A549 (cell line): ENCODE measurements around the gene ALKBH6. TPM values are rescaled to one million over a fixed set of nuclear protein-coding genes. Genes with fewer than 3 reads are reported as not detected.
"Not testable (repeated sequence)": the region's sequence is repeated elsewhere in the genome, so short reads cannot be mapped to it uniquely, and the experiment has no call there.

Source experiments
- ATAC-seq, 2 experiments: fragments of 200-7000 bp in 1 of 2; fragments of >200 bp in 1 of 2; cut with Nextera tagmentation in 1 of 2; cut with Tn5 transposase in 1 of 2; 3 replicates each; pipeline versions ENCODE4 v1.8.0 to v1.9.1; 2018 to 2020; ENCODE audit warnings: mild to moderate bottlenecking in 1 of 2, moderate library complexity in 1 of 2
- CTCF ChIA-PET: fragments of 300-600 bp; sonication (Branson Sonifier 250); formaldehyde crosslinking; extraction: SDS; loops from one replicate; lab custom pipeline; 2021; ENCODE audit warnings: antibody characterized with exemption, inconsistent platforms; lab: Yijun Ruan, JAX
- POLR2A ChIA-PET: fragments of 350-600 bp; formaldehyde crosslinking; extraction: SDS; loops from one replicate; lab custom pipeline; 2021; ENCODE audit warnings: antibody characterized with exemption, inconsistent platforms; lab: Yijun Ruan, JAX
- DNase-seq, 2 experiments: peaks; one replicate each; pipeline versions ENCODE4 v3.0.0 to v3.0.0-alpha.2; 2011 to 2016; ENCODE audit warnings: low read depth in 1 of 2, low spot score in 1 of 2
- FAIRE-seq: peaks from 2 replicates; lab custom pipeline; 2011; peaks lifted over from hg19 to GRCh38; lab: Jason Lieb, UNC
- H3K27ac ChIP-seq, 2 experiments: fragments of >200 bp; sonication (Bioruptor Twin); formaldehyde crosslinking; 3 replicates each; pipeline ENCODE4 v1.5.1; 2016 to 2017
- H3K4me1 ChIP-seq: fragments of >200 bp; sonication (Bioruptor Twin); formaldehyde crosslinking; 3 replicates; pipeline ENCODE4 v1.6.1; 2016
- H3K4me2 ChIP-seq: fragments of >200 bp; sonication (Bioruptor Twin); formaldehyde crosslinking; 3 replicates; pipeline ENCODE4 v1.6.1; 2016
- H3K4me3 ChIP-seq: fragments of >200 bp; sonication (Bioruptor Twin); formaldehyde crosslinking; 3 replicates; pipeline ENCODE4 v1.5.1; 2016
- H3K9me3 ChIP-seq: fragments of >200 bp; sonication (Bioruptor Twin); formaldehyde crosslinking; 3 replicates; pipeline ENCODE4 v1.6.1; 2016
- BHLHE40 ChIP-seq: IDR thresholded peaks from 2 replicates; pipeline ENCODE4 v1.6.1; 2012; ENCODE audit warnings: low read depth, low read length, inconsistent platforms
- CBX2 ChIP-seq: fragments of 200-600 bp; sonication (generic); IDR thresholded peaks from 2 replicates; pipeline ENCODE4 v1.6.1; 2016; ENCODE audit warnings: low read depth, mild to moderate bottlenecking, borderline replicate concordance
- CBX8 ChIP-seq: fragments of 200-600 bp; sonication (generic); IDR thresholded peaks from 2 replicates; pipeline ENCODE4 v1.6.1; 2016
- CEBPB ChIP-seq, 2 experiments: fragments of >200 bp in 1 of 2; sonication (Bioruptor Twin) in 1 of 2; formaldehyde crosslinking in 1 of 2; IDR thresholded peaks; 2 replicates each; pipeline ENCODE4 v1.6.1; 2012 to 2016
- CHD2 ChIP-seq: fragments of 150-350 bp; IDR thresholded peaks from 2 replicates; pipeline ENCODE4 v1.6.1; 2014; ENCODE audit warnings: low read length; ENCODE audit not compliant: partially characterized antibody
- ESRRA ChIP-seq: fragments of 150-350 bp; IDR thresholded peaks from 2 replicates; pipeline ENCODE4 v1.6.1; 2014; ENCODE audit warnings: mild to moderate bottlenecking, low read length, borderline replicate concordance
- FOSB ChIP-seq: fragments of 250-450 bp; sonication (Bioruptor Pico); IDR thresholded peaks from 2 replicates; pipeline ENCODE4 v1.5.0; 2020; ENCODE audit warnings: mild to moderate bottlenecking, moderate library complexity
- FOSL2 ChIP-seq, 2 experiments: fragments of 450-650 bp in 1 of 2; fragments of >200 bp in 1 of 2; sonication (Bioruptor Twin) in 1 of 2; formaldehyde crosslinking; IDR thresholded peaks; 2 replicates each; pipeline versions ENCODE4 v1.5.0 to v1.6.1; 2016 to 2020; ENCODE audit warnings: mild to moderate bottlenecking in 1 of 2, moderate library complexity in 1 of 2
- HOXA7 ChIP-seq: fragments of 250-450 bp; sonication (Bioruptor Pico); IDR thresholded peaks from 2 replicates; pipeline ENCODE4 v1.5.0; 2020; ENCODE audit warnings: mild to moderate bottlenecking, moderate library complexity
- HOXB13 ChIP-seq: fragments of 250-450 bp; sonication (Bioruptor Pico); IDR thresholded peaks from 2 replicates; pipeline ENCODE4 v1.5.0; 2020; ENCODE audit warnings: low read depth, mild to moderate bottlenecking, moderate library complexity
- KDM1A ChIP-seq: fragments of 200-600 bp; sonication (generic); IDR thresholded peaks from 2 replicates; pipeline ENCODE4 v1.6.1; 2016; ENCODE audit warnings: low read depth, mild to moderate bottlenecking
- MYC ChIP-seq: IDR thresholded peaks from 2 replicates; pipeline ENCODE4 v1.6.1; 2012; ENCODE audit warnings: mild to moderate bottlenecking, inconsistent platforms, low read length, improper control_type of control experiment, borderline replicate concordance
- NFE2L2 ChIP-seq: fragments of 150-350 bp; conservative IDR thresholded peaks from 2 replicates; pipeline ENCODE4 v1.6.1; 2014; ENCODE audit warnings: low read length
- NR3C1 ChIP-seq: fragments of >200 bp; sonication (Bioruptor Twin); formaldehyde crosslinking; IDR thresholded peaks from 3 replicates; pipeline ENCODE4 v1.6.1; 2017
- POLR2A ChIP-seq: IDR thresholded peaks from 2 replicates; pipeline ENCODE4 v1.6.1; 2012; ENCODE audit warnings: mild to moderate bottlenecking, low read length
- POLR2AphosphoS2 ChIP-seq: conservative IDR thresholded peaks from 2 replicates; pipeline ENCODE4 v1.6.1; 2012; ENCODE audit warnings: low read length, improper control_type of control experiment, inconsistent platforms
- RAD21 ChIP-seq, 2 experiments: fragments of >200 bp in 1 of 2; sonication (Bioruptor Twin) in 1 of 2; formaldehyde crosslinking in 1 of 2; IDR thresholded peaks in 1 of 2; conservative IDR thresholded peaks in 1 of 2; 2 replicates in 1 of 2; 3 replicates in 1 of 2; pipeline ENCODE4 v1.6.1; 2012 to 2018; ENCODE audit warnings: inconsistent platforms in 1 of 2
- TFCP2L1 ChIP-seq: fragments of 250-450 bp; sonication (Bioruptor Pico); IDR thresholded peaks from 2 replicates; pipeline ENCODE4 v1.5.0; 2021; ENCODE audit warnings: mild to moderate bottlenecking
- WGBS: methylation state at CpG from one replicate; pipeline ENCODE4 v1.1.6; 2017; ENCODE audit errors: missing lambda C conversion rate; 5-methylcytosine and 5-hydroxymethylcytosine counted together
- polyA plus RNA-seq, 4 experiments: library from polyadenylated mRNA; depleted of rRNA in 3 of 4; stranded (reverse); fragments of >200 nt; fragmentation: RNase III in 1 of 4; extraction: RNeasy Plus Mini Kit Qiagen cat#74134 plus additional on column Dnase treatment in 1 of 4; gene quantifications; 2 replicates in 3 of 4; 3 replicates in 1 of 4; pipeline ENCODE4 v1.2.3, GENCODE V29; 2011 to 2017
- TF ChIP-seq, protein P1 (sequence below): IDR thresholded peaks from 2 replicates; pipeline ENCODE4 v1.6.1; 2012
- TF ChIP-seq, protein P2 (sequence below): fragments of 250-450 bp; sonication (Bioruptor Pico); IDR thresholded peaks from 2 replicates; pipeline ENCODE4 v1.5.0; 2021; ENCODE audit warnings: mild to moderate bottlenecking, moderate library complexity, borderline replicate concordance
- TF ChIP-seq, protein P3 (sequence below): IDR thresholded peaks from 2 replicates; pipeline ENCODE4 v1.6.1; 2012
- TF ChIP-seq, protein P4 (sequence below): fragments of 450-650 bp; IDR thresholded peaks from 2 replicates; pipeline ENCODE4 v1.6.1; 2014; ENCODE audit warnings: antibody characterized with exemption
- TF ChIP-seq, protein P5 (sequence below): IDR thresholded peaks from 2 replicates; pipeline ENCODE4 v1.6.1; 2012; ENCODE audit warnings: low read depth, borderline replicate concordance
- TF ChIP-seq, protein P6 (sequence below): fragments of >200 bp; sonication (Bioruptor Twin); formaldehyde crosslinking; IDR thresholded peaks from 3 replicates; pipeline ENCODE4 v1.6.1; 2016

The ALKBH6 gene
- polyA plus RNA-seq, 2 of the 4 experiments (the other 2 are of a cell fraction) = 34.2 to 47.1 TPM

DNA sequence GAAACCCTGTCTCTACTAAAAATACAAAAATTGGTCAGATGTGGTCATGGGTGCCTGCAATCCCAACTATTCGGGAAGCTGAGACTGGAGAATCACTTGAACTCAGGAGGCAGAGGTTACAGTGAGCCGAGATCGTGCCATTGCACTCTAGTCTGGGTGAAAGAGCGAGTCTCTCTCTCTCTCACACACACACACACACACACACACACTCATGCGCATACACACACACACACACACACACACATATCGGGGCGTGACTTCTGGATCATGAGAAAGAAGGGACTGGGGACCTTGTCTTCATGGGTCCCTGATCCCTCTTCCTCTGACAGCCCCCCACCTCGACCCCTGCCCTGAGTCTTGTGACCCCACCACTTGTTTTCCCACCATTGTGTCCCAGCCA lies 30.8 kb downstream of the ALKBH6 start:
- Histone ChIP-seq H3K27ac (no peak overlapping the region), H3K4me1 (no peaks in the 10 kb centered on the region), H3K4me3 (no peak overlapping the region), H3K4me2 (no peak overlapping the region), H3K9me3 (0 out of 3 replicates have a peak, but pooled peaks cover 3% of the 10 kb centered on the region)
- 32% methylated on average over 8 of the region's 8 CpGs for WGBS
- ChIA-PET POLR2A (no interaction called here), CTCF (interaction anchor here (0.9 to 2.4 kb wide), 4 partner anchors 13 to 46 kb away, joined by 3 to 10 read pairs (median 4); no protein-coding TSS in a partner anchor)
- no peak for DNase-seq
- no peak for FAIRE-seq
- ATAC-seq = no peak
- TF ChIP-seq, protein P1, sequence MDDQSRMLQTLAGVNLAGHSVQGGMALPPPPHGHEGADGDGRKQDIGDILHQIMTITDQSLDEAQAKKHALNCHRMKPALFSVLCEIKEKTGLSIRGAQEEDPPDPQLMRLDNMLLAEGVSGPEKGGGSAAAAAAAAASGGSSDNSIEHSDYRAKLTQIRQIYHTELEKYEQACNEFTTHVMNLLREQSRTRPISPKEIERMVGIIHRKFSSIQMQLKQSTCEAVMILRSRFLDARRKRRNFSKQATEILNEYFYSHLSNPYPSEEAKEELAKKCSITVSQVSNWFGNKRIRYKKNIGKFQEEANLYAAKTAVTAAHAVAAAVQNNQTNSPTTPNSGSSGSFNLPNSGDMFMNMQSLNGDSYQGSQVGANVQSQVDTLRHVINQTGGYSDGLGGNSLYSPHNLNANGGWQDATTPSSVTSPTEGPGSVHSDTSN = no peak
- TF ChIP-seq POLR2A (no peak), CBX8 (no peak)
- TF ChIP-seq, protein P2, sequence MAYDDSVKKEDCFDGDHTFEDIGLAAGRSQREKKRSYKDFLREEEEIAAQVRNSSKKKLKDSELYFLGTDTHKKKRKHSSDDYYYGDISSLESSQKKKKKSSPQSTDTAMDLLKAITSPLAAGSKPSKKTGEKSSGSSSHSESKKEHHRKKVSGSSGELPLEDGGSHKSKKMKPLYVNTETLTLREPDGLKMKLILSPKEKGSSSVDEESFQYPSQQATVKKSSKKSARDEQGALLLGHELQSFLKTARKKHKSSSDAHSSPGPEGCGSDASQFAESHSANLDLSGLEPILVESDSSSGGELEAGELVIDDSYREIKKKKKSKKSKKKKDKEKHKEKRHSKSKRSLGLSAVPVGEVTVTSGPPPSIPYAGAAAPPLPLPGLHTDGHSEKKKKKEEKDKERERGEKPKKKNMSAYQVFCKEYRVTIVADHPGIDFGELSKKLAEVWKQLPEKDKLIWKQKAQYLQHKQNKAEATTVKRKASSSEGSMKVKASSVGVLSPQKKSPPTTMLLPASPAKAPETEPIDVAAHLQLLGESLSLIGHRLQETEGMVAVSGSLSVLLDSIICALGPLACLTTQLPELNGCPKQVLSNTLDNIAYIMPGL (CRISPR knock-in tag) = no peak

DNA sequence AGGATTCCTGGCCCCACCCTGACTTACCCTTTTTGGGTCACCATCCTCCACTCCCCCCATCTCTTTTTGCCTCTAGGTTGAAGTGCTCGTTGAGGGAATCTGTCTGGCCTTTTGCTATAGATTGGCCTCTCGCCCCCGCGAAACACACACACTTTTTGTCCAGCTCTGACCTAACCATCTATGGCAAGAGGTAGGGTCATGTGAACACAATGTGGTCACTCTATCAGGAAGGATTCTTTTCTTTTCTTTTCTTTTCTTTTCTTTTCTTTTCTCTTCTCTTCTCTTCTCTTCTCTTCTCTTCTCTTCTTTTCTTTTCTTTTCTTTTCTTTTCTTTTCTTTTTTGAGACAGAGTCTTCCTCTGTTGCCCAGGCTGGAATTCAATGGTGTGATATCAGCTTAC lies 33.0 kb downstream of the ALKBH6 start:
- H3K4me1 ChIP-seq, ATAC-seq, H3K9me3 ChIP-seq, H3K4me3 ChIP-seq, FAIRE-seq, H3K4me2 ChIP-seq, POLR2A ChIA-PET, DNase-seq, H3K27ac ChIP-seq: not testable (repeated sequence)
- 60% methylated on average over 4 of the region's 4 CpGs for WGBS
- CTCF ChIA-PET = interaction anchor here (0.6 to 1.1 kb wide), 5 partner anchors 8 to 99 kb away, joined by 3 to 4 read pairs (median 3); no protein-coding TSS in a partner anchor

DNA sequence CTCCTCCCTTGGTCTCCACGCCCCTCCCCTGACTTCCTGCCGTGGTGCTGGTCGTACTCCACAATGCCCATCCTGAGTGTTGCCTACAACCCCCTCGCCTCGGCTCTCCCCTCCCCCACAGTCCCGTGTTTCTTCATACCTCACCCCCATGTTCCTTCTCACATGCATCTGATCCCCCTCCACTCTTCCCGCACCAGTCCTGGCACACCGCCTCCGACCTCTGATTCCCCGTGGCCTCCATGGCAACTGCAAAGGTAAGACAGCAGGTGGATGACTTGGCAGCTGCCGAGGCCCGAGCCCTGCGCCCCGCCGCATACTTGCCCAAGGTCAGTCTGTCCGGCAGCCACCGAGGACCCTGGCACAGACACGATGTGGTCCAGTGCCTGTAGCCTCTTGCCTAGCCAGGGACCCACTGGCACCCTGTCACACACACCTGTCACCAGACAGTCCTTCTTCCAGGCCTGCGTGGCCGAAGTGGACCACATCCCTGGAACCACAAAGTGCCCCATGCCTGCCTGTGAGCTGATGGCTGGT lies 35.1 kb downstream of the ALKBH6 start:
- ChIA-PET POLR2A (interaction anchor here (0.7 kb wide), 1 partner anchor 136 kb away, joined by 5 read pairs; the partner anchor contains the start of gene POLR2I), CTCF (interaction anchor here (0.6 to 1.7 kb wide), 7 partner anchors 8 to 162 kb away, joined by 3 to 7 read pairs (median 4); no protein-coding TSS in a partner anchor)
- WGBS = 36% methylated on average over 20 of the region's 20 CpGs
- Histone ChIP-seq H3K4me2 (no peak overlapping the region), H3K27ac (no peak overlapping the region), H3K9me3 (0 out of 3 replicates have a peak, but pooled peaks cover 3% of the 10 kb centered on the region), H3K4me3 (no peak overlapping the region), H3K4me1 (no peaks in the 10 kb centered on the region)
- no peak for TF ChIP-seq HOXB13 (CRISPR knock-in tag)
- TF ChIP-seq BHLHE40 = no peak
- TF ChIP-seq NFE2L2 = no peak
- no peak for TF ChIP-seq CBX2
- TF ChIP-seq ESRRA = no peak
- TF ChIP-seq CEBPB (IDR thresholded peaks at IDR 0.05) = no peak
- TF ChIP-seq, protein P3, sequence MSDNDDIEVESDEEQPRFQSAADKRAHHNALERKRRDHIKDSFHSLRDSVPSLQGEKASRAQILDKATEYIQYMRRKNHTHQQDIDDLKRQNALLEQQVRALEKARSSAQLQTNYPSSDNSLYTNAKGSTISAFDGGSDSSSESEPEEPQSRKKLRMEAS = no peak
- TF ChIP-seq, protein P4, sequence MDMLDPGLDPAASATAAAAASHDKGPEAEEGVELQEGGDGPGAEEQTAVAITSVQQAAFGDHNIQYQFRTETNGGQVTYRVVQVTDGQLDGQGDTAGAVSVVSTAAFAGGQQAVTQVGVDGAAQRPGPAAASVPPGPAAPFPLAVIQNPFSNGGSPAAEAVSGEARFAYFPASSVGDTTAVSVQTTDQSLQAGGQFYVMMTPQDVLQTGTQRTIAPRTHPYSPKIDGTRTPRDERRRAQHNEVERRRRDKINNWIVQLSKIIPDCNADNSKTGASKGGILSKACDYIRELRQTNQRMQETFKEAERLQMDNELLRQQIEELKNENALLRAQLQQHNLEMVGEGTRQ = no peak
- no peak for TF ChIP-seq POLR2AphosphoS2
- FAIRE-seq = no peak
- DNase-seq = no peak
- ATAC-seq = no peak

DNA sequence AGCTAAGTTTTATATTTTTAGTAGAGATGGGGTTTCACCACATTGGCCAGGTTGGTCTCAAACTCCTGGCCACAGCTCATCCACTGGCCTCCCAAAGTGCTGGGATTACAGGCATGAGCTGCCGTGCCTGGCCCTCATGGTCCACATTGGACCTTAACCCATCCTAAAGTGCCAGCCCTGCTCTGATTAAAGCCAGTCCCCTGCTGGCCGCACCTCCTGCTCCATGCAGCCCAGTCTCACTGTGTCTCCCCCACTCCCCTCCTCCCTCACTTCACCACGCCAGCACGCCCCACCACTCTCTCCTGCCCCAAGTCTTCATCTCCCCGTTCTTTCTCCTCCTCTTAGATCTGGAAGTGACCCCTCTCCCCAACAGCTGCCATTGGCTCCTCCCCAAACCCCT lies 35.7 kb downstream of the ALKBH6 start:
- ChIA-PET POLR2A (no interaction called here), CTCF (interaction anchor here (0.6 to 2.6 kb wide), 5 partner anchors 10 to 96 kb away, joined by 3 to 10 read pairs (median 4); no protein-coding TSS in a partner anchor)
- Histone ChIP-seq H3K9me3 (0 out of 3 replicates have a peak, but pooled peaks cover 3% of the 10 kb centered on the region), H3K4me2 (no peak overlapping the region), H3K27ac (no peak overlapping the region), H3K4me1 (no peaks in the 10 kb centered on the region), H3K4me3 (no peak overlapping the region)
- DNase-seq (no peak), FAIRE-seq (no peak), ATAC-seq (peak; percentile 37 to 40; a peak in 5 of 6 replicates)
- WGBS = 12% methylated on average over 5 of the region's 5 CpGs
- TF ChIP-seq RAD21 (conservative IDR thresholded peaks at IDR 0.05 in 1 of 2, IDR thresholded peaks at IDR 0.05 in 1 of 2) = no peak
- TF ChIP-seq, protein P5, sequence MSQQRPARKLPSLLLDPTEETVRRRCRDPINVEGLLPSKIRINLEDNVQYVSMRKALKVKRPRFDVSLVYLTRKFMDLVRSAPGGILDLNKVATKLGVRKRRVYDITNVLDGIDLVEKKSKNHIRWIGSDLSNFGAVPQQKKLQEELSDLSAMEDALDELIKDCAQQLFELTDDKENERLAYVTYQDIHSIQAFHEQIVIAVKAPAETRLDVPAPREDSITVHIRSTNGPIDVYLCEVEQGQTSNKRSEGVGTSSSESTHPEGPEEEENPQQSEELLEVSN = no peak
- no peak for TF ChIP-seq FOSL2 (IDR thresholded peaks at IDR 0.05)
- TF ChIP-seq FOSL2 (CRISPR knock-in tag; IDR thresholded peaks at IDR 0.05) = no peak
- no peak for TF ChIP-seq HOXA7 (CRISPR knock-in tag)
- TF ChIP-seq NFE2L2 = no peak
- TF ChIP-seq KDM1A = no peak
- TF ChIP-seq POLR2A = no peak
- no peak for TF ChIP-seq CBX2
- no peak for TF ChIP-seq FOSB (CRISPR knock-in tag)
- TF ChIP-seq TFCP2L1 = no peak
- TF ChIP-seq MYC = no peak
- no peak for TF ChIP-seq CHD2
- no peak for TF ChIP-seq NR3C1
- TF ChIP-seq, protein P6, sequence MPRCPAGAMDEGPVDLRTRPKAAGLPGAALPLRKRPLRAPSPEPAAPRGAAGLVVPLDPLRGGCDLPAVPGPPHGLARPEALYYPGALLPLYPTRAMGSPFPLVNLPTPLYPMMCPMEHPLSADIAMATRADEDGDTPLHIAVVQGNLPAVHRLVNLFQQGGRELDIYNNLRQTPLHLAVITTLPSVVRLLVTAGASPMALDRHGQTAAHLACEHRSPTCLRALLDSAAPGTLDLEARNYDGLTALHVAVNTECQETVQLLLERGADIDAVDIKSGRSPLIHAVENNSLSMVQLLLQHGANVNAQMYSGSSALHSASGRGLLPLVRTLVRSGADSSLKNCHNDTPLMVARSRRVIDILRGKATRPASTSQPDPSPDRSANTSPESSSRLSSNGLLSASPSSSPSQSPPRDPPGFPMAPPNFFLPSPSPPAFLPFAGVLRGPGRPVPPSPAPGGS = no peak
